ENCODE data around the gene PROC. TPM values are rescaled to one million over a fixed set of nuclear protein-coding genes. Genes with fewer than 3 reads are reported as not detected.

PROC gene
- polyA plus RNA-seq, 4 donors, result 1.0 to 26.3 (median 4.9) TPM

DNA sequence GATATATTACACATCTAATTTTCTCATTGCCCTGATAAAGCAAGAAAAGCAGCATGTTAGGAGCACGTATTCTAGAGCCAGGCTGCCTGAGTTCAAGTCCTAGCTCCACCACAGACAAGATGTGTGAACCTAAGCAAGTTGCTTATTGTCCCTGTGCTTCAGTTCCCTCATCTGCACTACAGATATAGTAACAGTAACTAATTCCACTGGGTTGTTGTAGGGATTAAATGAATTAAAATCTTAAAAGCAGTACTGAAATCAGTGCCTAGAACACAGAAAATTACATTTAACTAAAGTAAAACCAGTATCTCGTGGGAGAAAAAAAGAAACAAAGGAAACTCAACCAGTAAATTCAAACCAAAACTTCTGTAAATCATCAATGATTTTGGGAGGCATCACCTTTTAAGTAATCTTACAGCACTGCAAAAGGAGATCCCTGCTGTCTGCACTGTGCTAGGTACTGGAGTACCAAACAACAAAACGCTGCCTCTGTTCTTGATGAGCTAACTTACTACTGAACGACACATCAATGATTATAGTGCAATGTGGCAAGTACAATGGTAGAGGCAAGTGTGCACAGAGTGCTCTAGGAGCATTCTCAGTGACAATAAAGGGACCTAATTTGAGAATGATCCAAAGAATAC, 38.4 kb upstream of the PROC start:
- no peak overlapping the region for H3K4me3 ChIP-seq (ENCODE audit: low read depth in 1 of 3, low read length in 3 of 3)
- H3K4me1 ChIP-seq (ENCODE audit: control insufficient read depth in 3 of 3, insufficient read depth in 2 of 3, low read depth in 1 of 3, low read length in 2 of 3), result peaks cover 0 to 2% (median 0%) of the 10 kb centered on the region in 3 donors
- peaks cover 0 to 14% (median 0%) of the 10 kb centered on the region in 3 donors for H3K36me3 ChIP-seq (ENCODE audit: control insufficient read depth in 3 of 3, insufficient read depth in 2 of 3, low read depth in 1 of 3, low read length in 3 of 3)
- H3K27ac ChIP-seq (ENCODE audit: low read depth in 1 of 3, low read length in 2 of 3), result no peak overlapping the region
- H3K9me3 ChIP-seq (ENCODE audit: control insufficient read depth in 2 of 2, insufficient read depth in 1 of 2, low read depth in 1 of 2, low read length in 1 of 2), result peaks cover 0 to 22% of the 10 kb centered on the region in 2 donors
- H3K27me3 ChIP-seq (ENCODE audit: control insufficient read depth in 3 of 3, insufficient read depth in 3 of 3, low read length in 3 of 3), result no peaks in the 10 kb centered on the region
- WGBS, 3 donors, result 63 to 82% (median 71%) methylated on average over 4 of the region's 4 CpGs
- DNase-seq (no peak), FAIRE-seq (no peak)

DNA sequence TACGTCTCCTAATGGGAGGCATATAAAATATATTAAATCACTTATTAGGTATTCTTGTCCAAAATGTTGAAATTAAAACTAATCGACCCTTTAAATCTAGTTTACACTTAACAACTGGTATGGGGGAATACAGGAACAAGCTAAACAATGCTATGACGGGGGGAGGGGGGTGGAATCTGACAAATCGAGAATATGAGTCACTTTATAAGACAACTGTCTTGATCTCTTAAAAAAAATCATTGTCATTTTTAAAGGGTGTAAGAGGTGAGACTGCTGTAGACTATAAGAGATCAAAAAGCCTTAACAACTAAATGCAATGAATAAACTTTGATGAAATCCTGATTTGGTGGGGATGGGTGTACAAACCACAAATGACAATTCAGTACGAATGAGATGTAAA, 36.5 kb upstream of the PROC start:
- DNase-seq (no peak), FAIRE-seq (no peak)
- no peak overlapping the region for H3K27ac ChIP-seq (ENCODE audit: low read depth in 1 of 3, low read length in 2 of 3)
- WGBS, 3 donors, result 71 to 77% (median 71%) methylated on average over 5 of the region's 5 CpGs
- no peaks in the 10 kb centered on the region for H3K27me3 ChIP-seq (ENCODE audit: control insufficient read depth in 3 of 3, insufficient read depth in 3 of 3, low read length in 3 of 3)
- H3K9me3 ChIP-seq (ENCODE audit: control insufficient read depth in 2 of 2, insufficient read depth in 1 of 2, low read depth in 1 of 2, low read length in 1 of 2), result peaks cover 0 to 4% of the 10 kb centered on the region in 2 donors
- peaks cover 0 to 2% (median 0%) of the 10 kb centered on the region in 3 donors for H3K4me1 ChIP-seq (ENCODE audit: control insufficient read depth in 3 of 3, insufficient read depth in 2 of 3, low read depth in 1 of 3, low read length in 2 of 3)
- H3K36me3 ChIP-seq (ENCODE audit: control insufficient read depth in 3 of 3, insufficient read depth in 2 of 3, low read depth in 1 of 3, low read length in 3 of 3), result peaks cover 0 to 8% (median 0%) of the 10 kb centered on the region in 3 donors
- no peak overlapping the region for H3K4me3 ChIP-seq (ENCODE audit: low read depth in 1 of 3, low read length in 3 of 3)

DNA sequence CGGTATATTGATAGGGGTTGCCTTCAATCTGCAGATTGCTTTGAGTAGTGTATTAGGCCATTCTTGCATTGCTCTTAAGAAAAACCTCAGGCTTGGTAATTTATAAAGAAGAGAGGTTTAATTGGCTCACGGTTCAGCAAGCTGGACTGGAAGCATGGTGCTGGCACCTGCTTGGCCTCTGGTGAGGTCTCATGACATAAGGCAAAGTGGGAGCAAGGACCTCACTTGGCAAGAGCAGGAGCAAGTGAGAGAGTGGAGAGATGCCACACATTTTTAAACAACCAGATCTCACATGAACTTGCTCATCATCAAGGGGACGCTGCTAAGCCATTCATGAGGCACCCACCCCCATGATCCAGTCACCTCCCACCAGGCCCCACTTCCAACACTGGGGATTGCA, 35.4 kb upstream of the PROC start:
- DNase-seq, result no peak

DNA sequence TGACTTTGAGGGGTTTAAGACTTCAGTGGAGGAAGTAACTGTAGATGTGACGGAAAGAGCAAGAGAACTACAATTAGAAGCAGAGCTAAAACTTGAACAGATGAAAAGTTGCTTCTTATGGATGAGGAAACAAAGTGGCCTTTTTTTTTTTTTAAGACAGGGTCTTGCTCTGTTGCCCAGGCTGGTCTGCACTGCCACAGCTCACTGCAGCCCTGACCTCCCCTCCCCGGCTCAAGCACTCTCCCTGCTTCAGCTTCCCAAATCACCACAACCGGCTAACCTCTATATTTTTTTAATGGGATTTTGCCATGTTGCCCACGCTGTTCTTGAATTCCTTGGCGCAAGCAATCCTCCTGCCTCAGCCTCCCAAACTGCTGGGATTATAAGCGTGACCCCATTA, 33.7 kb upstream of the PROC start:
- peaks cover 2 to 15% (median 8%) of the 10 kb centered on the region in 3 donors for H3K4me1 ChIP-seq (ENCODE audit: control insufficient read depth in 3 of 3, insufficient read depth in 2 of 3, low read depth in 1 of 3, low read length in 2 of 3)
- peaks cover 0 to 7% (median 0%) of the 10 kb centered on the region in 3 donors for H3K36me3 ChIP-seq (ENCODE audit: control insufficient read depth in 3 of 3, insufficient read depth in 2 of 3, low read depth in 1 of 3, low read length in 3 of 3)
- H3K4me3 ChIP-seq (ENCODE audit: low read depth in 1 of 3, low read length in 3 of 3), result no peak overlapping the region
- no peak overlapping the region for H3K27ac ChIP-seq (ENCODE audit: low read depth in 1 of 3, low read length in 2 of 3)
- 91 to 96% (median 96%) methylated on average over 6 of the region's 6 CpGs for WGBS, 3 donors
- no peaks in the 10 kb centered on the region for H3K9me3 ChIP-seq (ENCODE audit: control insufficient read depth in 2 of 2, insufficient read depth in 1 of 2, low read depth in 1 of 2, low read length in 1 of 2)
- FAIRE-seq (no peak), DNase-seq (no peak)
- no peaks in the 10 kb centered on the region for H3K27me3 ChIP-seq (ENCODE audit: control insufficient read depth in 3 of 3, insufficient read depth in 3 of 3, low read length in 3 of 3)

More for the DNA sequence above, 35.4 kb upstream of the PROC start:
- whole genome bisulfite sequencing, 3 donors, result 81 to 86% (median 82%) methylated on average over 3 of the region's 3 CpGs
- FAIRE-seq, result no peak
- Histone ChIP-seq H3K27ac (ENCODE audit: low read depth in 1 of 3, low read length in 2 of 3) (no peak overlapping the region), H3K4me1 (ENCODE audit: control insufficient read depth in 3 of 3, insufficient read depth in 2 of 3, low read depth in 1 of 3, low read length in 2 of 3) (peaks cover 0 to 2% (median 0%) of the 10 kb centered on the region in 3 donors), H3K27me3 (ENCODE audit: control insufficient read depth in 3 of 3, insufficient read depth in 3 of 3, low read length in 3 of 3) (no peaks in the 10 kb centered on the region), H3K4me3 (ENCODE audit: low read depth in 1 of 3, low read length in 3 of 3) (no peak overlapping the region), H3K36me3 (ENCODE audit: control insufficient read depth in 3 of 3, insufficient read depth in 2 of 3, low read depth in 1 of 3, low read length in 3 of 3) (peaks cover 0 to 7% (median 0%) of the 10 kb centered on the region in 3 donors), H3K9me3 (ENCODE audit: control insufficient read depth in 2 of 2, insufficient read depth in 1 of 2, low read depth in 1 of 2, low read length in 1 of 2) (no peaks in the 10 kb centered on the region)

DNA sequence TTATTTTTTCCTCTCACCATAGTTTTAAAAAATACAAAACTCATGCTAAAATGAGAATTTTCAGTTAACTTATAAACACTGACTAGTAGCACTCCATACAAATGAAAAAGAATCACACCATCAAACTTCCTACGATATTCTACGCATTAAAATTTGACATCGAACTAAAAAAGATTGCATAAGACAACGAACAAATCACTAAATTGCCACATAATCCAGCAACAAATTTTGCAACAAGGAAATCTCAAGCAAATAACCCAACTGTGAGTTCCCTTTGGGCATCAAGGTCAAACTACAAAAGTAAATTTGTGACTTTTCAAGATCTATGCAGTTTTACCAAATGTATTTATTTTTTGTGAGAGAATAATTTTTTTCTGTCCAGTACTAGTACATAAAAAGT, 32.0 kb upstream of the PROC start:
- H3K4me1 ChIP-seq (ENCODE audit: control insufficient read depth in 3 of 3, insufficient read depth in 2 of 3, low read depth in 1 of 3, low read length in 2 of 3), result peaks cover 8 to 16% (median 8%) of the 10 kb centered on the region in 3 donors
- DNase-seq, result no peak
- H3K27me3 ChIP-seq (ENCODE audit: control insufficient read depth in 3 of 3, insufficient read depth in 3 of 3, low read length in 3 of 3), result no peaks in the 10 kb centered on the region
- peaks cover 0 to 7% (median 0%) of the 10 kb centered on the region in 3 donors for H3K36me3 ChIP-seq (ENCODE audit: control insufficient read depth in 3 of 3, insufficient read depth in 2 of 3, low read depth in 1 of 3, low read length in 3 of 3)
- no peak overlapping the region for H3K27ac ChIP-seq (ENCODE audit: low read depth in 1 of 3, low read length in 2 of 3)
- WGBS, 3 donors, result 24 to 52% (median 41%) methylated on average over 4 of the region's 4 CpGs
- no peaks in the 10 kb centered on the region for H3K9me3 ChIP-seq (ENCODE audit: control insufficient read depth in 2 of 2, insufficient read depth in 1 of 2, low read depth in 1 of 2, low read length in 1 of 2)
- no peak for FAIRE-seq
- no peak overlapping the region for H3K4me3 ChIP-seq (ENCODE audit: low read depth in 1 of 3, low read length in 3 of 3)

DNA sequence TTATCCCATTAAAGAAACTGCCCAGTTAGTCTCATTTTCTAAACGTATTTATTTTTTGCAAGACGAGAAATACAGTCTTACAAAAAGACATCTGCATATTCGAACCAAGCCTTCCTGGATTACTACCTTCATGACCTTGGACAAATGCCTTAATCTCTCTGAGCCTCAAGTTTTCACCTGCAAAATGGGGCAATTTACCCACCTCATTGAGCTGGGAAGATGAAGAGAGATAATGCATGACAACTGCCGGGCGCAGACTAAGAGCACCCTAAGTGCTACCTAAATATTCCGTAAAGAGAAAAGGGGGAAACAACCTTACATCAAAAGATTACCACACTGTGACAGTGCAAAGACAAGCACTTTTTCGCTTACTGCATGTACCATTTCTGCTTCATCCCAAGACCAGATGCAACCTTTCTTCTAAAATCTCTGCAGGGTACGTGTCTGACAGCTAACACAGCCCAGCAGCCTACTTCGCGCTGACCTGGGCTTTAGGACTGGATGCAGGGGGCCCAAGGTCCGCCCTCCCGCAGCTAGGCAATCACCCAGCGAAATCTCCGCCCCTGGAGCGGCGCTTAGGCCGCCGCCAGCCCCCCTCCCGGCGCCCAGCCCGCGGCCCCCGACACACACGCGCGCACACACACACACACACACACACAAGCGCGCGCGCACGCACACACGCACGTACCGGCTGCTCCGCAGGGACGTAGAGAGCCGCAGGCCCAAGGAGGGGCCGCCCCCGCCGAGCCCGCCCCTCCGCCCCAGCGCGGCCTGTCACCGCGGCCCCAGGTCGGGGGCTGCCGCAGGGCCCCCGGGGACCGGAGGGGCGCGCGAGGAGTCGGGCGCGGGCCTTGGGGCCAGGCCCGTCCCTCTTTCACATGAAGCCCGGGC, 31.2 kb upstream of the PROC start:
- Histone ChIP-seq H3K27me3 (ENCODE audit: control insufficient read depth in 3 of 3, insufficient read depth in 3 of 3, low read length in 3 of 3) (no peaks in the 10 kb centered on the region), H3K36me3 (ENCODE audit: control insufficient read depth in 3 of 3, insufficient read depth in 2 of 3, low read depth in 1 of 3, low read length in 3 of 3) (peaks cover 0 to 7% (median 0%) of the 10 kb centered on the region in 3 donors), H3K27ac (ENCODE audit: low read depth in 1 of 3, low read length in 2 of 3) (peak overlapping the region; percentile 100), H3K4me1 (ENCODE audit: control insufficient read depth in 3 of 3, insufficient read depth in 2 of 3, low read depth in 1 of 3, low read length in 2 of 3) (peaks cover 8 to 16% (median 8%) of the 10 kb centered on the region in 3 donors), H3K9me3 (ENCODE audit: control insufficient read depth in 2 of 2, insufficient read depth in 1 of 2, low read depth in 1 of 2, low read length in 1 of 2) (no peaks in the 10 kb centered on the region), H3K4me3 (ENCODE audit: low read depth in 1 of 3, low read length in 3 of 3) (peak overlapping the region; percentile 69 to 96 (median 96))
- DNase-seq, result peak; percentile 83 to 93
- 0 to 1% (median 1%) methylated on average over 28 to 58 of the region's 58 CpGs for WGBS, 3 donors
- FAIRE-seq, result no peak

DNA sequence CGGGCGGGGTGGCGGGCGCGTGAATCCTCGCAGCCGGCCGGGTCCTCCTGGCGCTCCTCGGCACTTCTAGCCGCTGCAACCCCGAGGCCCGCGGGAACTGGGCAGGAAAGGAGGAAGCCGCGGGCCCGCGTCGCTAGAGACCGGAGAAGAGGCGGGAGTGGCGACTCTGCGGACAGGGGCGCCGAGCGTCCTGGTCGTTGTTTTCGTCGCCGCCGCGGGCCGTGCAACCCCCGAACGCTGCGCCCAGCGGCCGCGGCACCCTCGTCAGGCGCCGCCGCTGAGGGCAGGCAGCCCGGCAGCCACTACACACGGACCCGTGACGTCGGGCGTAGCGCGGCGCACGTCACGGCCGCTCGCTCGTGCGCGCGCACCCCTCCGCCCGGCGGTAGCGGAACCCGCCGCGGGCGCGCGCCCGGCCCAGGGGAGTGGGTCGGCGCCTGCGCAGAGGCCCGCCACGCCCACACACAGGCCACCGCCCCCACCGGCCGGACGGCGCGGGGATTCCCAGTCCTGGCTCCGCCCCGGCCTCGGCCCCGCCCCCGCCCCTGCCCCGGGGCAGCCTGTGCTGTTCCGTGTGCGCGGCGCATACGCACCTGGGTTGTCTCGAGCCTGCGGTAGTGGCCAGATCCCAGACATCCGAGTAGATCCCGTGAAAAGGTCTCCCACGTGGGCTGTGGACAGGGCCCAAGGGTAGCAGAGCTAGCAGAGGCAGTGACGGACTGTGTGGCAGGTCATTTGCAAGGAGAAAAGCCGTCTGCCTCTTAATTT, 30.4 kb upstream of the PROC start, which contains the start of gene MAP3K2:
Gene MAP3K2 (minus strand): TSS at position 321 of the 768 bp plus-strand sequence. CDS start 44,846 bp downstream, outside the sequence.
- Histone ChIP-seq H3K9me3 (ENCODE audit: control insufficient read depth in 2 of 2, insufficient read depth in 1 of 2, low read depth in 1 of 2, low read length in 1 of 2) (no peaks in the 10 kb centered on the region), H3K4me3 (ENCODE audit: low read depth in 1 of 3, low read length in 3 of 3) (peak within 1 kb of the TSS; percentile 69 to 96 (median 96)), H3K36me3 (ENCODE audit: control insufficient read depth in 3 of 3, insufficient read depth in 2 of 3, low read depth in 1 of 3, low read length in 3 of 3) (peaks cover 0 to 6% (median 0%) of the 10 kb centered on the region in 3 donors), H3K4me1 (ENCODE audit: control insufficient read depth in 3 of 3, insufficient read depth in 2 of 3, low read depth in 1 of 3, low read length in 2 of 3) (peaks cover 6 to 16% (median 8%) of the 10 kb centered on the region in 3 donors), H3K27me3 (ENCODE audit: control insufficient read depth in 3 of 3, insufficient read depth in 3 of 3, low read length in 3 of 3) (no peaks in the 10 kb centered on the region), H3K27ac (ENCODE audit: low read depth in 1 of 3, low read length in 2 of 3) (peak within 1 kb of the TSS; percentile 100)
- FAIRE-seq, result no peak
- 0% methylated on average over 47 to 100 of the region's 100 CpGs for WGBS, 3 donors
- DNase-seq, result peak; percentile 95 to 97

Measured in small intestine (tissue), 7 donors.